Fibroblast of lung (primary cell): Measurements from ENCODE around the gene TMEM236. TPM values are rescaled to one million over a fixed set of nuclear protein-coding genes. Genes with fewer than 3 reads are reported as not detected.
A peak's percentile ranks its signal among the peaks of the same experiment; 100 is the strongest.

Source experiments
- DNase-seq, 2 donors: peaks; one replicate each; pipeline versions ENCODE4 v3.0.0 to v3.0.0-alpha.2; 2010; ENCODE audit warnings: low read depth in 2 of 2
- H2AFZ ChIP-seq: 2 replicates; pipeline ENCODE4 v1.5.1; 2012; ENCODE audit warnings: low read length, control low read depth, inconsistent platforms
- H3K27ac ChIP-seq: 2 replicates; pipeline ENCODE4 v1.5.1; 2011; ENCODE audit warnings: low read length, control low read depth; ENCODE audit not compliant: insufficient read depth
- H3K27me3 ChIP-seq: 2 replicates; pipeline ENCODE4 v1.5.1; 2011; ENCODE audit warnings: mild to moderate bottlenecking, low read length; ENCODE audit not compliant: control insufficient read depth, insufficient read depth
- H3K36me3 ChIP-seq: 2 replicates; pipeline ENCODE4 v1.5.1; 2011; ENCODE audit warnings: low read length; ENCODE audit not compliant: control insufficient read depth, insufficient read depth
- H3K4me1 ChIP-seq: 2 replicates; pipeline ENCODE4 v1.5.1; 2011; ENCODE audit warnings: low read length; ENCODE audit not compliant: control insufficient read depth, insufficient read depth; ENCODE audit errors: extremely low read depth
- H3K4me2 ChIP-seq: 2 replicates; pipeline ENCODE4 v1.5.1; 2011; ENCODE audit warnings: low read length, control low read depth; ENCODE audit not compliant: insufficient read depth; ENCODE audit errors: extremely low read depth
- H3K4me3 ChIP-seq, 4 experiments: fragments of 200-600 bp in 1 of 4; sonication (generic) in 1 of 4; replicated peaks in 1 of 4; 2 replicates each; pipeline ENCODE4 v1.5.1; 2011 to 2016; ENCODE audit warnings: low read length in 4 of 4, low read depth in 3 of 4, mild to moderate bottlenecking in 3 of 4, control low read depth in 2 of 4, inconsistent platforms in 1 of 4, mixed read lengths in 1 of 4; ENCODE audit not compliant: insufficient read depth in 1 of 4; ENCODE audit errors: control extremely low read depth in 1 of 4
- H3K79me2 ChIP-seq: 2 replicates; pipeline ENCODE4 v1.5.1; 2012; ENCODE audit warnings: mild to moderate bottlenecking, low read length, inconsistent platforms; ENCODE audit not compliant: control insufficient read depth, insufficient read depth
- H3K9ac ChIP-seq: 2 replicates; pipeline ENCODE4 v1.5.1; 2011; ENCODE audit warnings: mild to moderate bottlenecking, low read length, control low read depth; ENCODE audit not compliant: insufficient read depth
- H3K9me3 ChIP-seq: 2 replicates; pipeline ENCODE4 v1.5.1; 2012; ENCODE audit warnings: low read depth, low read length; ENCODE audit not compliant: control insufficient read depth, insufficient read depth
- H4K20me1 ChIP-seq: 2 replicates; pipeline ENCODE4 v1.5.1; 2011; ENCODE audit warnings: low read length; ENCODE audit not compliant: control insufficient read depth, insufficient read depth; ENCODE audit errors: extremely low read depth
- EZH2 ChIP-seq: IDR thresholded peaks from 2 replicates; pipeline ENCODE4 v1.5.1; 2012; ENCODE audit warnings: low read length, control low read depth, mild to moderate bottlenecking; ENCODE audit errors: missing control alignments
- polyA plus RNA-seq, 2 donors: library from polyadenylated mRNA; depleted of rRNA in 1 of 2; stranded (reverse) in 1 of 2; unstranded in 1 of 2; fragments of >200 nt; gene quantifications; 2 replicates each; pipeline ENCODE4 v1.2.1, GENCODE V29; 2011 to 2012; ENCODE audit warnings: missing spikeins in 1 of 2
- total RNA-seq: library from RNA; depleted of rRNA; stranded (reverse); fragments of >200 nt; gene quantifications from 2 replicates; pipeline ENCODE4 v1.2.1, GENCODE V29; 2014
- TF ChIP-seq, protein P1 (sequence below), 2 donors: IDR thresholded peaks in 1 of 2; conservative IDR thresholded peaks in 1 of 2; 1 replicate in 1 of 2; 2 replicates in 1 of 2; pipeline ENCODE4 v1.5.1; 2011 to 2012; ENCODE audit warnings: low read length in 2 of 2, control low read depth in 1 of 2, inconsistent platforms in 1 of 2, low read depth in 1 of 2, mild to moderate bottlenecking in 1 of 2

TMEM236 gene
- total and polyA plus RNA-seq, 2 donors (not counting 1 experiment from before 2014, with no cell fraction given), result 0.03 to 0.17 TPM

DNA sequence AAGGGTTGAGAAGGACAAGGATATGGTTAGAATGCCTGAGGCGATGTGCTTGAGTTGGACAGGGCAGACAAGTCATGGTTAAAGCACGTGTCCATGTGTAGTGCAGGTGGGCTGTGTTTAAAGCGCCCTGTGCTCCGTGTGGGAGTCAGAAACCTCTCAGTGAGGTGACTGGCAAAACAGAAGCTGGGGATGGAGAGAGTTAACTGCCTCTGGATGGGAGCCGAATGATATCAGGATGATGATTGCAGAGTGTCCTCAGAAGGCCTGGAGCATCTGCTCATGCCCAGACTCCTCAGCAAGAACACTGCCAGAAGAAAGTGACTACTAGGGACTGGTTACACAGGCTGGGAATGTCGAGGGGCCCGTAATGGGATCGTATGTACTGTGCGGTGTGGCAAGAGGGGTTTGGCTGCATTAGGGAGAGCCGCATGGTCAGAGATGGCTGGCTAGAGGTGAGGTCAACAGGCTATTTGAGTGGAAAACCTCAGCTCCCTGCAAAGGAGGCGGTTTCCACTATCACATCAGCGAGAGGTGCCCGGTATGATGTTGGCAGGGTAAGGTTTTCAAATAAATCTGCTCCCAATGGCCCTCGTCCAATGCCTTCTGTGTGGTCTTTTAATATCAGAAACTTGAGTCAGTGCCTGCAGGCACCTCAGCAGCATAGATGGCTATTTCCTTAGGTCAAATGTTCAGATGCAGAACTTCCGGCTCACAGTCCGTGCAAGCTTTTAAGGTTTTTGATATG lies 31.1 kb downstream of the TMEM236 start:
- Histone ChIP-seq H3K27ac (no peak overlapping the region), H3K27me3 (no peaks in the 10 kb centered on the region), H2AFZ (no peak overlapping the region), H4K20me1 (no peaks in the 10 kb centered on the region), H3K4me3 (no peak overlapping the region), H3K4me2 (no peak overlapping the region), H3K9ac (no peak overlapping the region), H3K4me1 (peaks cover 7% of the 10 kb centered on the region), H3K9me3 (no peaks in the 10 kb centered on the region), H3K79me2 (no peaks in the 10 kb centered on the region), H3K36me3 (no peaks in the 10 kb centered on the region)
- DNase-seq, result peak in 1 of 2 donors; percentile 43
- TF ChIP-seq EZH2, result no peak
- TF ChIP-seq, protein P1, sequence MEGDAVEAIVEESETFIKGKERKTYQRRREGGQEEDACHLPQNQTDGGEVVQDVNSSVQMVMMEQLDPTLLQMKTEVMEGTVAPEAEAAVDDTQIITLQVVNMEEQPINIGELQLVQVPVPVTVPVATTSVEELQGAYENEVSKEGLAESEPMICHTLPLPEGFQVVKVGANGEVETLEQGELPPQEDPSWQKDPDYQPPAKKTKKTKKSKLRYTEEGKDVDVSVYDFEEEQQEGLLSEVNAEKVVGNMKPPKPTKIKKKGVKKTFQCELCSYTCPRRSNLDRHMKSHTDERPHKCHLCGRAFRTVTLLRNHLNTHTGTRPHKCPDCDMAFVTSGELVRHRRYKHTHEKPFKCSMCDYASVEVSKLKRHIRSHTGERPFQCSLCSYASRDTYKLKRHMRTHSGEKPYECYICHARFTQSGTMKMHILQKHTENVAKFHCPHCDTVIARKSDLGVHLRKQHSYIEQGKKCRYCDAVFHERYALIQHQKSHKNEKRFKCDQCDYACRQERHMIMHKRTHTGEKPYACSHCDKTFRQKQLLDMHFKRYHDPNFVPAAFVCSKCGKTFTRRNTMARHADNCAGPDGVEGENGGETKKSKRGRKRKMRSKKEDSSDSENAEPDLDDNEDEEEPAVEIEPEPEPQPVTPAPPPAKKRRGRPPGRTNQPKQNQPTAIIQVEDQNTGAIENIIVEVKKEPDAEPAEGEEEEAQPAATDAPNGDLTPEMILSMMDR (conservative IDR thresholded peaks at IDR 0.05 in 1 of 2, IDR thresholded peaks at IDR 0.05 in 1 of 2; ENCODE audit: low read depth in 1 of 2, low read length in 2 of 2), result no peak

DNA sequence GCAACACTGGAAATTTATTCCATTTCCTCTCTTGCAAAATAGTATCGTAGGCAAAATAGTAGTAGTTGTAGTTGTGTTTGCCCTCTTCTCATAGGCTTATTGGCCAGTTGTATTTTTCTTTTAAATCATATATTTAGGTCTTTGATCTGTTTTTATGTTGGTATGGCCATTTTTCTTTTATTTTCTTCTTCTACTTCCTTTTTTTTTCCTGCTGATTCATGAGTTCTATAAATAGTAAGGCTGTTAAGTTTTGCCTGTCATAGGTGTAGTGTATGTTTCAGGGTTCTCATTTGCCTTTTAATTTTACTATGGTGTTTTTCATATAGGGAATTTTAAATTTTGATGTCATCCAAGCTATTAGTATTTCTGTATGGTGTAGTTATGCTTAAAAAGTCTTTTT lies 31.8 kb downstream of the TMEM236 start:
- Histone ChIP-seq H3K27me3 (no peaks in the 10 kb centered on the region), H3K27ac (no peak overlapping the region), H3K36me3 (no peaks in the 10 kb centered on the region), H3K4me2 (no peak overlapping the region), H3K4me3 (no peak overlapping the region), H3K79me2 (no peaks in the 10 kb centered on the region), H2AFZ (no peak overlapping the region), H4K20me1 (no peaks in the 10 kb centered on the region), H3K4me1 (peaks cover 7% of the 10 kb centered on the region), H3K9ac (no peak overlapping the region), H3K9me3 (no peaks in the 10 kb centered on the region)
- TF ChIP-seq, protein P1 (conservative IDR thresholded peaks at IDR 0.05 in 1 of 2, IDR thresholded peaks at IDR 0.05 in 1 of 2; ENCODE audit: low read depth in 1 of 2, low read length in 2 of 2), result no peak
- no peak for TF ChIP-seq EZH2
- DNase-seq, result no peak

DNA sequence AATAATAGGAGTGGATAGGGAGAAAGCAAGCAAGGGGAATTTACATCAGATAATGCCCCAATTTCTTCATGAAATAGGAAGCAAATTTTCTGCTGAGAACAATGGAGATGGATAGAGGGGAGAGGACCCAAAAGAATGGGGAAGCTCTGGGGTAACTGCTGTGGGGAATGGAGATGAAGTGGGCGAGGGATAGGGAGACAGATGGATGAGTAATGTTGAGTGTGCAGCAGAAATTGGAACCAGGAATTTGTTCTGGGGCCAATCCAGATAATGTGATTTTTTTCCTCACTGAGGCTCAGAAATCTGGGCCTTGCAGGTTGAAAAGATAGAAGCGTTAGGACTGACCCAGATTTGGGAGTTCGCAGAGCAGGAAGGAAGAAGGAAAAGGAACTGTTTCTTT lies 32.7 kb downstream of the TMEM236 start:
- no peak overlapping the region for H3K27ac ChIP-seq
- no peaks in the 10 kb centered on the region for H3K27me3 ChIP-seq
- peak in 1 of 2 donors; percentile 78 for DNase-seq
- no peaks in the 10 kb centered on the region for H3K9me3 ChIP-seq
- no peak overlapping the region for H2AFZ ChIP-seq
- TF ChIP-seq, protein P1 (conservative IDR thresholded peaks at IDR 0.05 in 1 of 2, IDR thresholded peaks at IDR 0.05 in 1 of 2; ENCODE audit: low read depth in 1 of 2, low read length in 2 of 2), result no peak
- no peak for TF ChIP-seq EZH2
- no peaks in the 10 kb centered on the region for H4K20me1 ChIP-seq
- H3K4me1 ChIP-seq, result peaks cover 7% of the 10 kb centered on the region
- no peak overlapping the region for H3K4me3 ChIP-seq
- no peak overlapping the region for H3K9ac ChIP-seq
- H3K4me2 ChIP-seq, result peak overlapping the region; percentile 23
- H3K79me2 ChIP-seq, result no peaks in the 10 kb centered on the region
- H3K36me3 ChIP-seq, result no peaks in the 10 kb centered on the region
